ENCODE measurements around the gene MGLL.
"Not testable (repeated sequence)": the region's sequence is repeated elsewhere in the genome, so short reads cannot be mapped to it uniquely, and the experiment has no call there.

The MGLL gene

DNA sequence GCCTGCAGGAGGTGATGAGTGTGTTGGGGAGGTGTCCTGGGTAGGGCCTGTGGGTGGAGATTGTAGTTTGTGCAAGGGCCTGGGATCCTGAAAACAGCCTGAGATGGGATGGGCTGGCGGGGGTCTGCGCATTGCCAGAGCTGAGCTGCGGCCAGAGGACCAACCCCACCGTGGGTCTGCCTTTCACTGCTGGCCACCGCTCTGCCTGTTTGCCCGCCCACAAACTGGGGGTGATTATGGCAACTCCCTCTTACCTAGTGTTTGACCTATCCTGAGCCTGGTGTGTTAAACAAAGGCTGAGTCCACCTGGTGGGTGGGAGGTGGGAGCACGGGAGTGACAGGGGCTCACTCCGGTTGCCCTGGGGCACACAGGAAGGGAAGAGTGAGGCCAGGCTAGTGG, 139.8 kb downstream of the MGLL start:
- DNase-seq = no peak

DNA sequence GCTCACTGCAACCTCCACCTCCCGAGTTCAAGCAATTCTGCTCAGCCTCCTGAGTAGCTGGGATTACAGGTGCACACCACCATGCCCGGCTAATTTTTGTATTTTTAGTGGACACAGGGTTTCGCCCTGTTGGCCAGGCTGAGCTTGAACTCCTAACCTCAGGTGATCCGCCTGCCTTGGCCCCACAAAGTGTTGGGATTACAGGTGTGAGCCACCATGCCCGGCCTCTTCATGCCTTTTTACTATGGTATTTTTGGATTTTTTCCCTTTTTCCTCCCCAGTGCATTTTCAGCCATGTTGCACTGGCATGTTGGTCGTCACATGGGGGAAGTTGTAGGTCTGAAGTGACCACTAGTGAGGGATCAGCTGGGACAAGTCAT, 140.2 kb downstream of the MGLL start:
- DNase-seq = not testable (repeated sequence)

DNA sequence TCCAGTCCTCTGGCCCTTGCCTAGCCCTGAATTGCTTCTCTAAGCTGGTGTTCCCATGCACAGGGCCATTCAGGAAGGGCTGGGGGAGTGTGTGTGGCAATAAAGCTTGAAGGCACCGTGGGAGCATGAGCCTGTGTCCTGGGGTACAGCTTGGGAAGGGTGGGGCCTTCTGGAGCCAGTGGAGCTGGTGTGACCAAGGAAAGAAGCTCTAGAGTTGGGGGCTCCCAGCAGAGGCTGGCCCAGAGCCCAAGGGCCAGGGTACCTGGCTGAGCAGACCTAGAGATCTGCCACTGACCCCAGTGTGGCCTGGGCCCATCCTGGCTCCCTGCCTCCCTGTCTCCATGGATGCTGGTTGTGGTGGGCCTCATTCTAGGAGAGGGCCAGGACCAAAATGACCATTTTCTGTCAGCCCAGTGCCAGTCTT, 141.5 kb downstream of the MGLL start:
- DNase-seq = no peak

DNA sequence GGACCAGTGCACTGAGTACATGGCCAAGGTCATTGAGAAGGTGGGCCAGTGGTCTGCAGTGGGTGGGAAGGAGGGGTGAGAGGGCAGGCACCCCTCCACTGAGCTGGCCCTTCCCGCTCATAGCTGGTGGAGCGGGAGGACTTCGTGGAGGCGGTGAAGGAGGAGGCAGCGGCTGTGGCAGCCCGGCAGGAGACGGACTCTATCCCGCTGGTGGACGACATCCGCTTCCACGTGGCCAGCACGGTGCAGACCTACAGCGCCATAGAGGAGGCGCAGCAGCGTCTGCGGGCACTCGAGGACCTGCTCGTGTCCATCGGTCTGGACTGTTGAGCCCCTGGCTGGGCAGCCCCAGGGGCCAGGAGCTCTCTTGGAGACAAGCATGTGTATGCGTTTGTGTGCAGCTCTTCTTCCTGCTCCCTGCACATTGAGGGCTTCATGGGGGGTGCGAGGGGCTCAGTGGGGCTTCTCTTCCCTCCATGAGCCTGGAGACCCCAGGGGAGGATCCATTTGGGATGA, 142.1 kb downstream of the MGLL start:
- no peak for DNase-seq

DNA sequence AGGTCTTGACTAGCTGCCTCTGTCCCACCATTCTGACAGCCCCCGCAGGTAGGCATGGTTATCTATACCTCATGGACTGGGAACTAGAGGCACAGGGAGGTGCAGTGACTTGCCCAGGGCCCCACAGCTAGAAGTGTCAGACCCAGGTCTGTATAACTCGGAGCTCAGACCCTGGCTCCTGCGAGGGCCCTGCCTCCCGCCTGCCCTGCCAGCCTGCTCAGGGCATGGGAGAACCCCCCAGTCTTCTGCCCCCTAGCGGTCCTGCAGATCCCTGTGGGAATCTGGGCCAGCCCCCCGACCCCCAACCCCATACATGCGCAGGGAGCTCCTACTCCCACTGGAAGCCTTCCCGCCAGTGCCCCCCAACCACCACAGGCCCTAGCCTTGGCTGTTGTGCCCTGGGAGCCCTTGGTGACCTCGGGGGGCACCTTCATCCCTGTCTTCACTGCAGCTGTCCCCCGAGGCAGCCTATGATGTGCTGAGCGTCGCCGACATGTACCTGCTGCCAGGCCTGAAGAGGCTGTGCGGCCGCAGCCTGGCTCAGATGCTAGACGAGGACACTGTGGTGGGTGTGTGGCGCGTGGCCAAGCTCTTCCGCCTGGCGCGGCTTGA, 142.7 kb downstream of the MGLL start:
- DNase-seq = no peak

DNA sequence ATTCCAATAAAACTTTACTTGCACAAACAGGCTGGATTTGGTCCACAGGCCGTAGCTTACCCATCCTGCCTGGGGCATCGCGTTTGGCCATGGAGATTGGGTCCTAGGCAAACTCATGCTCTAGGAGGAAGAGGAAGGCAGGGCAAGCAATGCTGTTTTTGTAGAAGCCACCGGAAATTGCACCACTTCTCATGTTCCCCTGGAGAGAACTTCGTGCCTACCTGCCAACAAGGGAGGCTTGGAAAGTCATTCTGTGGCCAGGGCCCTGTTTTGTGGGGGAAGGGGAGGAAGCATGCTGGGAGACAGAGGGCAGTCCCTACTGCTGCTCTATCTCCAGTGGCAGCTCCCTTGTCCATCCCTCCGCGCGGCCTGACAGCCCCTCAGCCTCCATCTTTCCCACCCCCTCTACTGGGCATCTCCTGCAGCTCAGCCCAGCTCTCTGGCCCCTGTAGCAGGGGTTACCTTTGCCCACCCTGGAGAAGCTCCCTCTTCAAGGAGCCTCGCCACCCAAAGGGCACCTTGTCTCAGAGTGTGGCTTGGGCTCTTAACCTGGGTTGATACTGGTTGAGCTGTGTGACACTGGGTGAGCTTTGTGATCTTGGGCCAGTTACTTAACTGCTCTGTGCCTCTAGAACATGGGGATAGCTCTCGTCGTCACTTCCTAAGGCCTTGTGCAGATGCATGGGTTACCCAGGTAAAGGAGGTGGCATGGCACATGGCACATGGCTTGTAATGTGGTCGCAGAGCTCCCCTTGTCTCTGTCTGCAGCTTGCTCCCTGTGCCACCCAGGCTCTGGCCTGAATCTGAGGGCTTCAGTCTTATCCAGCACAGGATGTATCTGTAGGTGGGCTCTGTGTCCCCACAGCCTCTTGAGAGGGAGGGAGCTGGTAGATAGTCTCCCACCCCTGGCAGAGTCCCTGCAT, 143.4 kb downstream of the MGLL start:
- no peak for DNase-seq

DNA sequence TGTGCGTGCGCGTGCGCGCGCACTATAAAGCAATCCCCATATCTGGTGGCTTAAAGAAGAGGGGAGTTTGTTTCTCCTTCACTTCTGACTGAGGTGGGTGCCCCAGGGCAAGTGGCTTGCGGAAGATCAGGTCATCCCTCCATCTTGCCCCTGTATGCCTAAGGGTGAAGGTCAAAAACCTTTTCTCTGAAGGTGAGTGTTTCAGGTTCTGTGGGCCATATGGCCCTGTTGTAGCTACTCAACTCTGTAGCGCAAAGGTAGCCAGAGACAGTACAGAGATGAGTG, 144.1 kb downstream of the MGLL start:
- DNase-seq = no peak

DNA sequence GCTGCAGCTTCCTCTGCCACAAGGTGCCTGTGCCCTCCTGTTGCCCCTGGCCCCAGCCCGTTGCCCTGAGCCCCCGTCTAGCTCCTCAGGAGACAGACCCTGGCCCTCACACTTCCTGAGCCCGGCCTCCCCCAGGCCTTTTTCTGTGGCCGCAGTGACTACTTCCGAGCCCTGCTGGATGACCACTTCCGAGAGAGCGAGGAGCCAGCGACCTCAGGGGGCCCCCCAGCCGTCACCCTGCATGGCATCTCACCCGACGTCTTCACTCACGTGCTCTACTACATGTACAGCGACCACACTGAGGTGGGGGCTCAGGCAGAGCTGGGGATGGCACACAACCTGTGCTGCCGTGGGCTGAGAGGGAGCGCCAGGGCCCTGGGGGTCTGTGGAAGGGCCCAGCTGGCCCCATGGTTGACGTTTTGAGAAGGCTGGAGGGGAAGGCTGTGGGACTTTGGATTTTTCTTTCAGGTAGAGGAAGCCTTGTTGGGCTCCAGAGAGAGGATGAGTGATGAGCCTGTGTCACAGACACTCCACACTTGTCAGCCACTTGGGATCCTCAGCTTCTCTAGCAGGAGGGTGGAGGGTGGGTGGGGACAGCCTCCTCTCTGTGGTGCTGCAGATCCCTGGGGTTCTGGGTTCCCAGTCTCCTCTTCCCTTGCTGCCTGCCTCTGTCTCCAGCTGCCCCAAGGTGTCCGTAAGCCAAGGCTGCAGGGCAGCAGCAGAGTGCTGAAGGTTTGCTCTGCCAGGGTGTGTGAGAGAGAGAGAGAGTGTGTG, 144.6 kb downstream of the MGLL start:
- DNase-seq = no peak

DNA sequence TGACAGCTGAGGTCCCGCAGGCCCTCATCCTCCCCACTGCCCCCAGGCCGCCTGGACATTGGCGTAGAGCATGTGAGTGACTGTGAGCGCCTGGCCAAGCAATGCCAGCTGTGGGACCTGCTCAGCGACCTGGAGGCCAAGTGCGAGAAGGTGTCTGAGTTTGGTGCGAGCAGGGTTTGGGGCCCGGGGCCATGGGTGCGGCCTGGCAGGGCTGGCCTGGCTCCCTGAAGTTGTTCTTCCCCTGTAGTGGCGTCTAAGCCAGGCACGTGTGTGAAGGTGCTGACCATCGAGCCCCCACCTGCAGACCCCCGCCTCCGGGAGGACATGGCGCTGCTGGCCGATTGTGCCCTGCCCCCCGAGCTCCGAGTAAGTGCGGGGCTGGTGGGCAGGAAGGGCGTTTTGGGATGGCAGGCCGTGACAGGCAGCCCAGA, 145.4 kb downstream of the MGLL start:
- no peak for DNase-seq

DNA sequence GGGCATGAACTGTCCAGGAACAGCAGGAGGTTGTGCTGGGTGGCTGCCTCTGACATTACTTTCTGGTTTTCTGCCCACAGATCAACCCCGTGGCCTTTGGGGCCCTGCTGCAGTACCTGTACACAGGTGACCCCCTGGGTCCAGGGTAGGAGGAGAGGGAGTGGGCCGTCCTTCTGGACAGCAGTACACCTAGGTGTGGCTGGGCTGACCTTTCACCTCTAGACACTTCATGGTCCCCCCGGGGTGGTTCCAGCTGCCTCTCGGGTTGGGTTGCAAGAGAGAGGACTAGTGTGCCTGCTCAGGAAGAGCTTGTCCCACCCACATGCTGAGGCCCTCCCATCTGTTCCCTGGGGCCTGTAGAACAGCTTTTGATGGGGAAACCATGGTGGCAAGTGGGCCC, 145.9 kb downstream of the MGLL start:
- DNase-seq = no peak

DNA sequence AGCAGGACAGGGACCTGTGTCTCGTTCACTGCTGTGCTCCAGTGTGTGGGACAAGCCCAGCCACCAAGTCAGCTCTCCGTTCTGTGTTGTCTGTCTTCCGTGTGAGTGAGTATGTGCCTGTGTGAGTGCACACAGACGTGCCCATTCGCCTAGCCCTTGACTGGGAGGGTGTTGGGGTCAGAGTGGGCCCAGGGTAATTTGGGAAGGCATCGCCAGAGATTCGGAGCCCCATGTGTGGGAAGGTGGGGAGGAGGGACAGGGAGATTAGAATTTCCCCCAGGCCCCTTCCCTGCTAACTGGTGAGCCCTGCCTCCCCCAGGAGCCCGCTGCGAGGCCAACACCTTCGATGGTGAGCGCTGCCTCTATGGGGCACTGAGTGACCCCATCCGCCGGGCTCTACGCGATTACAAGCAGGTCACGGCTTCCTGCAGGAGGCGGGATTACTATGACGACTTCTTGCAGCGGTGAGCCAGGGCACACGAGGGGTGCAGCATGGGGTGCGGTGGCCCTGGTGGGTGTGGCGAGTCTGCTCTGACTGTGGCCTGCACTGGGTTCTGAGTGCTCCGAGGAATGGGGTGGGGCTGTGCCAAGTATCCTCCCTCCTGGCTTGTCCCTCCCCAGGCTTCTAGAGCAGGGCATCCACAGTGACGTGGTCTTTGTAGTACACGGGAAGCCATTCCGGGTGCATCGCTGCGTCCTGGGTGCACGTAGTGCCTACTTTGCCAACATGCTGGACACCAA, 146.5 kb downstream of the MGLL start:
- no peak for DNase-seq

DNA sequence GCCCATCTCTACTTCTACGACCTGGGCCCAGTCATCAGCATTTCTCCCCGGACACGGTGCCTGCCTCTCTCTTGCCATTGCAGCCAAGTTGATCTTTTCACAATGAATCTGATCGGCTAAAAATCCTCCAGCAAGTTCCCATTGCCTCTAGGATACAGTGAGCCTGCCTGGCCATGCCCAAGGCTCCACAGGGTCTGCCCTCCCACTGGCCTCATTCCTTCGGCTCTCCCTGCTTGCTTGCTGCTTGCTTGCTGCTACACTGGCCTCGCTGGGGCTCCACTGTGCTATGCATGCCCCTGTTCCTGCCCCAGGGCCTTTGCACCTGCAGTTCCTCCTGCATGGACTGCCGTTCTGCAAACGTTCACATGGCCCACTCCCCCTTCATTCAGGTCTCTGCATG, 147.5 kb downstream of the MGLL start:
- no peak for DNase-seq

DNA sequence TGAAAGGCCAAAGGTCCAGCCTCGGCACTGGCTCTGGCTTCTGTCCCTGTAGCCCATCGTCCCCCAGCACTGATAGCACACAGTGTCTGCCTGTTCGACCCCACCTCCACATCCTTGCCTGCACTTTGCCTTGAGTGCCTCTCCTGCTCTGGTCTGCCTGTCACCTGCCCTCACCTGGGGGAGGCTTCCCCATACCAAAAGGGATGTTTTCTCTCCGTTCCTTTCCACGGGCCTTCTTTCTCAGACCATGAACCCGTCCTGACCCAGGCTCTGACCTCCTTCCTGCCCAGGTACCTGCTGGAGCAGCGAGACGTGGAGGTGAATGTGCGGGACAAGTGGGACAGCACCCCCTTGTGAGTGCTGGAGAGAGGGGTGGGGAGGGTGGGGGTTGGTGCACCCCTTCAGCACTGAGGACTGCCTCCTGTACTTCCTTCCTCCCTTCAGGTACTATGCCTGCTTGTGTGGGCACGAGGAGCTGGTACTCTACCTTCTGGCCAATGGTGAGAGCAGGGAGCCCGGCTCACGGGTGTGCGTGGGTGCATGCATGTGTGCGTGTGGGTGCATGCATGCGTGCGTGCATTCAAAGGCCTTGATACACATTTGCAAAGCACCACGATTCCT, 148.1 kb downstream of the MGLL start:
- no peak for DNase-seq

DNA sequence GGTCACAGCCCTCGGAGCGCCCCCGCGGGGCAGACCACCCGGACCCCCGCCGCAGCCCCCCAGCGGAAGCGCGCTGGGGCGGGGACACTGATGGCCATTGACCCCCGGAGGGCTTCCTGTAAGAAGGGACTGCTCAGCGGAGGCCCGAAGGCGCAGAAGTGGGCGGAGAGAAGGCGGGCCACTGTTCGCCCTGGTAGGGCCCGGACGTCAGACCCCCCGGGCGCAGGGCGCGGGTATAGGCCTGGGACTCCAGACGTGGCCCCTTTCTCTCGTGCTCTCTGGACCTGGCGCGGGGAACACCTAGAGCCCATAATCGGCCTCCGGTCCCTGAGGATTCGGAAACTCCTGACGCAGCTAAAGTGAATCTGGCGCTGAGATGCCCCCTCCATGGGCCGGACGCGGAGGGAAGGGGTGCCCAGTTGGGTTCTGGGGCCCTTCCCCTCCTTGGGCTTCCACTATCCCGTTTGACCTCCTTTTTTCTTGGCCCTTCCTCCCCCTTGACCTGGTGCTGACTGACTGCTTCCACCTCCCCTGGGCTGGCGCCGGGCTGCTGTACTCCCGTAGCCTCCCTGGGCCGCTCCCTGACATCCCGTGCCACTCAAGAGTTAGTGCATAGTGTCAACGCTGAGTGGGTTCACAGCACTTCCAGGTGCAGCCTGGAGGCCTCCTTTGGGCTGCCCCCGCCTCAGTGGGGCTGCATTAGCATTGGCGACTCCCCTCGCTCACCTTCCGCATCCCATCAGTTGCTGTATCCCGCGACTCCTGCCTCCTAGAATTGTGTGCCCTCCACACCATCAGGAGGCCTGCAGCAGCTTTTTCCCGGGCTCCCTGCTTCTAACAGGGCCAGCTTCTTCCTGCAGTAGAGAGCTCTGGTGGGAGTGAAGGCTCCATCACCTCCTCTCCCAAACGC, 148.9 kb downstream of the MGLL start:
- peak; percentile 33 for DNase-seq

DNA sequence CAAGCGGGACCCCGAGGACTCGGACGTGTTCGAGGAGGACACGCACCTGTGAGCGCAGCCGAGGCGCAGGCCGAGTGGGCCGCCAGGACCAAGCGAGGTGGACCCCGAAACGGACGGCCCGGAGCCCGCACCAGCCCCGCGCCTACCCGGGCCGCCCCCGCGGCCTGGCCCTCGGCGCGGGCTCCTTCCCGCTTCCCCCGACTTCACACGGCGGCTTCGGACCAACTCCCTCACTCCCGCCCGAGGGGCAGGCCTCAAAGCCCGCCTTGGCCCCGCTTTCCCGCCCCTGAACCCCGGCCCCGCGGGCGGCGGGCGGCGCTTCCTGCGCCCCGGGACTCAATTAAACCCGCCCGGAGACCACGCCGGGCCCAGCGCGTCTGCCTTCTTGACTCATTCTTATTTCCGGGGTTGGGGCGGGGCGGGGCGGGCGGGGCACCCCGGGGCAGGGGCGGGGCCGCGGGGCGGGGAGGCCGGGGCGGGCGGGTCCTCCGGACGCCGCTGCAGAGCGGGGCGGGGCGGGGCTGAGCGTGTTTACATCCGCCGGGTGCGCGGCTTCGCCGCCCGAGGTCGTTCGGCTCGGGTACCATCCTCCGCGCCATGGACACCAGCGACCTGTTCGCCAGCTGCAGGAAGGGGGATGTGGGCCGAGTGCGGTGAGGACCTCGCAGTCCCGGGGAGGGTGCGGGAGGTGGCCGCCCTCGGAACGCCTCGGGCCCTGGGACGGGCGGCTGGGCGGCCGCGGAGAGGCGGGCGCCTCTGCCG, 149.7 kb downstream of the MGLL start, which contains the start of gene ABTB1:
ABTB1 (plus strand) TSS at position 524 of the 762 bp plus-strand sequence; CDS start at position 598, 74 bp downstream.
- DNase-seq = peak; percentile 86

DNA sequence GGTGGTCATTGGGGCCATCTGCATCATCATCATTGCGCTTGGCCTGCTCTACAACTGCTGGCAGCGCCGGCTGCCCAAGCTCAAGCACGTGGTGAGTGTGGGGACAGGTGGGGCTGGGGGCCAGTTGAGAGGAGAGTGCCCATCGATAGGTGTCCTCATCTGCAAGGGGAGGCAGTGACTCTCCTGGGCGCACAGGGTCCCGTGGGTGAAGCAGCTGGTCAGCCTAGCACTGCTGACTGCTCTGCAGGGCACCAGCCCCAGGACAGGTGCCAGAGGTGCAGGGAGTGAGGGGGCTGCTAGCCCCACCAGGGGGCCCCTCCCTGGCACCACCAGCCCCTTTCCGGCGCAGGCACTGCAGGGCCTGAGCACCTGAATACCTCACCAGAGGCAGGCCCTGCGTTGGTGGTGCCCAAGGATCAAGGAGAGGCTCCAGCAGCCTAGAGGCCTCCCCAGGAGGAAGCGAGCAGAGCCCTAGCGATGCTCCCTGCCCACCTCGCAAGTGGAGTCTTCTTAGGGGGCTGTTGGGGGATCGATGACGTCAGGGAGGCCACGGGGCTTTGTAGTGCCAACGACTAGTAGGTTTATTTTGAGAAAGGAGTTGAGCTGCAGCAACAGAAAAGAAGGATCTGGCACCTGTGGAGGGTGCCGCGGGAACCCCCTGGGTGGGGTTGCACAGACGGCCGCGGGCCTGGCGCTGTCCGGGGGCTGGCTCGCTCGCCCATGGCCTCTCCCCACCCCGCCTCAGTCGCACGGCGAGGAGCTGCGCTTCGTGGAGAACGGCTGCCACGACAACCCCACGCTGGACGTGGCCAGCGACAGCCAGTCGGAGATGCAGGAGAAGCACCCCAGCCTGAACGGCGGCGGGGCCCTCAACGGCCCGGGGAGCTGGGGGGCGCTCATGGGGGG, 150.5 kb downstream of the MGLL start:
- DNase-seq = peak; percentile 24

DNA sequence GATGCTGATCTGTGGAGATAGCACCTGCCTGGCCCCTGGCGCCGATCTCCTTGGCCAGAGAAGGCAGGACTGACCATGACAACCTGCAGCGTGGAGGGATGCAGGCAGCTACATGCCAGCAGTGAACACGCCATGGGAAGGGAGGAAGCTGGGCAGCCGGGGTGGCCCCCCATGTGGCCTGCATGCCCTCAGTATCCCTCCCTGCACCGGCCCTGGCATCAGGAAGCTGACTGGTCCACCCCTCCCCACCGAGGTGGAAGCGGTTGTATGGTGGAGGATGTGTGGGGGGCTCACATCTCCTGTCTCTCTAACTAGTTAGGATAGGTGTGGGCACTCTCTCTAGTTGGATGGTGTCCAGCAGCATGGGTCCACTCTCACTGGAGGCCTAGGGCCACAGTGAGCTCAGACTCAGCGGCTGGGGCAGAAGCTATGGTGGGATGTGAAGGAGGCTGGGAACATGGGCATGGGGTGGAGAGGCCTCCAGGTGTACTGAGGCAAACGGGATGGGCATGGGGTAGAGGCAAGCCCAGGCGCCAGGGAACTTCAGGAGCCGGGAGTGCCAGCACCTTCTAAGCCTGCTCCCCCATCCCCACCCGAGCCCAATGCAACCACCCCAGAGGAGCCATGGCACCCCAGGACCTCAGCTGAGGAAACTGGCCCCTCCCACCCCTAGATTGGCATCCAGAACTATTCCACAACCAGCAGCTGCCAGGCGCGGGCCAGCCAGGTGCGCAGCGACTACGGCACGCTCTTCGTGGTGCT, 151.4 kb downstream of the MGLL start:
- DNase-seq = no peak

DNA sequence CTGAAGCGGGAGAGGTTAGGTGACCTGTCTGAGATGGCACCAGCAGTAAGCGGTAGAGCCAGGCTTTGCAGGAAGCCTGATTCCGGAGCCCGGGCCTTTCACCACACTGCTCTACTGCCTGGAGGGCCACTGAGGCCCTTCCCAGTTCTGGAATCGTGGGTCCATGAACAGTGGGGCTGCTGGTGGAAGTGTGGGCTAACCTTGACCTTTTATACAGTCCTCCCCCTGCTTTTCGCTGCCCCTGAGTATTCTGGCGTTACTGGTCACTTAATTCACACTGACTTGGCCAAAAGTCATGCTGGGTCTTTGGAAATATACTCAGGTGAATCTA, 152.1 kb downstream of the MGLL start:
- no peak for DNase-seq
